H1 (cell line): ENCODE measurements around the gene CIBAR2. TPM values are rescaled to one million over a fixed set of nuclear protein-coding genes. Genes with fewer than 3 reads are reported as not detected.

Experiments used
- CBX5 ChIP-seq: fragments of 300-800, 300-1000 bp; sonication (generic); IDR thresholded peaks from 2 replicates; pipeline ENCODE4 v1.7.1; 2016; ENCODE audit warnings: antibody characterized with exemption, low read length, low read depth
- CREB1 ChIP-seq: IDR thresholded peaks from 2 replicates; pipeline ENCODE4 v1.6.1; 2012; ENCODE audit warnings: inconsistent platforms
- NANOG ChIP-seq: IDR thresholded peaks from 2 replicates; pipeline ENCODE4 v1.6.1; 2011; ENCODE audit warnings: low read length, low read depth, mild to moderate bottlenecking, inconsistent platforms; ENCODE audit not compliant: insufficient read depth, poor library complexity, severe bottlenecking
- RAD21 ChIP-seq, 2 experiments: IDR thresholded peaks in 1 of 2; conservative IDR thresholded peaks in 1 of 2; 2 replicates each; pipeline ENCODE4 v1.6.1; 2011; ENCODE audit warnings: low read depth in 2 of 2, low read length in 2 of 2, improper control_type of control experiment in 1 of 2, inconsistent platforms in 1 of 2, mild to moderate bottlenecking in 1 of 2, moderate library complexity in 1 of 2
- SIRT6 ChIP-seq: IDR thresholded peaks from one replicate; pipeline ENCODE4 v1.7.1; 2012; ENCODE audit warnings: low read length, inconsistent platforms
- TEAD4 ChIP-seq: IDR thresholded peaks from 2 replicates; pipeline ENCODE4 v1.6.1; 2012; ENCODE audit warnings: low read depth, low read length, inconsistent platforms, mixed read lengths
- YY1 ChIP-seq: IDR thresholded peaks from 2 replicates; pipeline ENCODE4 v1.6.1; 2011; ENCODE audit warnings: low read depth, mild to moderate bottlenecking, low read length
- polyA plus RNA-seq, 7 experiments: library from polyadenylated mRNA; depleted of rRNA in 3 of 7; stranded (reverse) in 5 of 7; unstranded in 2 of 7; fragments of >200 nt in 5 of 7; fragments of 200-250 nt in 2 of 7; gene quantifications; 1 replicate in 5 of 7; 2 replicates in 1 of 7; 4 replicates in 1 of 7; pipeline versions ENCODE4 v1.2.1 to v1.2.3, GENCODE V29; 2011 to 2013; ENCODE audit warnings: missing spikeins in 2 of 7, mixed read lengths in 2 of 7
- total RNA-seq: library from RNA; stranded (reverse); fragmentation: NEBNext Ultra II Directional; extraction: Animal tissue kit (Norgen Biotek cat#: 25700); gene quantifications from 2 replicates; pipeline ENCODE4 v1.2.1, GENCODE V29; 2021
- TF ChIP-seq, protein P1 (sequence below): fragments of 300-600 bp; sonication (generic); IDR thresholded peaks from 2 replicates; pipeline ENCODE4 v1.7.1; 2012; ENCODE audit warnings: low read length, moderate library complexity, mild to moderate bottlenecking, inconsistent platforms; ENCODE audit not compliant: insufficient replicate concordance

The CIBAR2 gene
- total and polyA plus RNA-seq, 2 of the 8 experiments (the other 6 are each of a cell fraction or from before 2014, with no cell fraction given): 0.18 TPM; not detected in 1

- TF ChIP-seq, protein P1, sequence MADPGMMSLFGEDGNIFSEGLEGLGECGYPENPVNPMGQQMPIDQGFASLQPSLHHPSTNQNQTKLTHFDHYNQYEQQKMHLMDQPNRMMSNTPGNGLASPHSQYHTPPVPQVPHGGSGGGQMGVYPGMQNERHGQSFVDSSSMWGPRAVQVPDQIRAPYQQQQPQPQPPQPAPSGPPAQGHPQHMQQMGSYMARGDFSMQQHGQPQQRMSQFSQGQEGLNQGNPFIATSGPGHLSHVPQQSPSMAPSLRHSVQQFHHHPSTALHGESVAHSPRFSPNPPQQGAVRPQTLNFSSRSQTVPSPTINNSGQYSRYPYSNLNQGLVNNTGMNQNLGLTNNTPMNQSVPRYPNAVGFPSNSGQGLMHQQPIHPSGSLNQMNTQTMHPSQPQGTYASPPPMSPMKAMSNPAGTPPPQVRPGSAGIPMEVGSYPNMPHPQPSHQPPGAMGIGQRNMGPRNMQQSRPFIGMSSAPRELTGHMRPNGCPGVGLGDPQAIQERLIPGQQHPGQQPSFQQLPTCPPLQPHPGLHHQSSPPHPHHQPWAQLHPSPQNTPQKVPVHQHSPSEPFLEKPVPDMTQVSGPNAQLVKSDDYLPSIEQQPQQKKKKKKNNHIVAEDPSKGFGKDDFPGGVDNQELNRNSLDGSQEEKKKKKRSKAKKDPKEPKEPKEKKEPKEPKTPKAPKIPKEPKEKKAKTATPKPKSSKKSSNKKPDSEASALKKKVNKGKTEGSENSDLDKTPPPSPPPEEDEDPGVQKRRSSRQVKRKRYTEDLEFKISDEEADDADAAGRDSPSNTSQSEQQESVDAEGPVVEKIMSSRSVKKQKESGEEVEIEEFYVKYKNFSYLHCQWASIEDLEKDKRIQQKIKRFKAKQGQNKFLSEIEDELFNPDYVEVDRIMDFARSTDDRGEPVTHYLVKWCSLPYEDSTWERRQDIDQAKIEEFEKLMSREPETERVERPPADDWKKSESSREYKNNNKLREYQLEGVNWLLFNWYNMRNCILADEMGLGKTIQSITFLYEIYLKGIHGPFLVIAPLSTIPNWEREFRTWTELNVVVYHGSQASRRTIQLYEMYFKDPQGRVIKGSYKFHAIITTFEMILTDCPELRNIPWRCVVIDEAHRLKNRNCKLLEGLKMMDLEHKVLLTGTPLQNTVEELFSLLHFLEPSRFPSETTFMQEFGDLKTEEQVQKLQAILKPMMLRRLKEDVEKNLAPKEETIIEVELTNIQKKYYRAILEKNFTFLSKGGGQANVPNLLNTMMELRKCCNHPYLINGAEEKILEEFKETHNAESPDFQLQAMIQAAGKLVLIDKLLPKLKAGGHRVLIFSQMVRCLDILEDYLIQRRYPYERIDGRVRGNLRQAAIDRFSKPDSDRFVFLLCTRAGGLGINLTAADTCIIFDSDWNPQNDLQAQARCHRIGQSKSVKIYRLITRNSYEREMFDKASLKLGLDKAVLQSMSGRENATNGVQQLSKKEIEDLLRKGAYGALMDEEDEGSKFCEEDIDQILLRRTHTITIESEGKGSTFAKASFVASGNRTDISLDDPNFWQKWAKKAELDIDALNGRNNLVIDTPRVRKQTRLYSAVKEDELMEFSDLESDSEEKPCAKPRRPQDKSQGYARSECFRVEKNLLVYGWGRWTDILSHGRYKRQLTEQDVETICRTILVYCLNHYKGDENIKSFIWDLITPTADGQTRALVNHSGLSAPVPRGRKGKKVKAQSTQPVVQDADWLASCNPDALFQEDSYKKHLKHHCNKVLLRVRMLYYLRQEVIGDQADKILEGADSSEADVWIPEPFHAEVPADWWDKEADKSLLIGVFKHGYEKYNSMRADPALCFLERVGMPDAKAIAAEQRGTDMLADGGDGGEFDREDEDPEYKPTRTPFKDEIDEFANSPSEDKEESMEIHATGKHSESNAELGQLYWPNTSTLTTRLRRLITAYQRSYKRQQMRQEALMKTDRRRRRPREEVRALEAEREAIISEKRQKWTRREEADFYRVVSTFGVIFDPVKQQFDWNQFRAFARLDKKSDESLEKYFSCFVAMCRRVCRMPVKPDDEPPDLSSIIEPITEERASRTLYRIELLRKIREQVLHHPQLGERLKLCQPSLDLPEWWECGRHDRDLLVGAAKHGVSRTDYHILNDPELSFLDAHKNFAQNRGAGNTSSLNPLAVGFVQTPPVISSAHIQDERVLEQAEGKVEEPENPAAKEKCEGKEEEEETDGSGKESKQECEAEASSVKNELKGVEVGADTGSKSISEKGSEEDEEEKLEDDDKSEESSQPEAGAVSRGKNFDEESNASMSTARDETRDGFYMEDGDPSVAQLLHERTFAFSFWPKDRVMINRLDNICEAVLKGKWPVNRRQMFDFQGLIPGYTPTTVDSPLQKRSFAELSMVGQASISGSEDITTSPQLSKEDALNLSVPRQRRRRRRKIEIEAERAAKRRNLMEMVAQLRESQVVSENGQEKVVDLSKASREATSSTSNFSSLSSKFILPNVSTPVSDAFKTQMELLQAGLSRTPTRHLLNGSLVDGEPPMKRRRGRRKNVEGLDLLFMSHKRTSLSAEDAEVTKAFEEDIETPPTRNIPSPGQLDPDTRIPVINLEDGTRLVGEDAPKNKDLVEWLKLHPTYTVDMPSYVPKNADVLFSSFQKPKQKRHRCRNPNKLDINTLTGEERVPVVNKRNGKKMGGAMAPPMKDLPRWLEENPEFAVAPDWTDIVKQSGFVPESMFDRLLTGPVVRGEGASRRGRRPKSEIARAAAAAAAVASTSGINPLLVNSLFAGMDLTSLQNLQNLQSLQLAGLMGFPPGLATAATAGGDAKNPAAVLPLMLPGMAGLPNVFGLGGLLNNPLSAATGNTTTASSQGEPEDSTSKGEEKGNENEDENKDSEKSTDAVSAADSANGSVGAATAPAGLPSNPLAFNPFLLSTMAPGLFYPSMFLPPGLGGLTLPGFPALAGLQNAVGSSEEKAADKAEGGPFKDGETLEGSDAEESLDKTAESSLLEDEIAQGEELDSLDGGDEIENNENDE: peak; percentile 79
- TF ChIP-seq SIRT6 (no peak), RAD21 (IDR thresholded peaks at IDR 0.05 in 1 of 2, conservative IDR thresholded peaks at IDR 0.05 in 1 of 2; ENCODE audit: low read depth in 2 of 2, low read length in 2 of 2) (no peak), NANOG (peak; percentile 95), CBX5 (no peak), YY1 (no peak), CREB1 (no peak), TEAD4 (no peak)
These were observed 29.1 kb downstream of the CIBAR2 start (continued) for GRCh38 chr16:85083051-85083639.
